MM.1S (cell line): Measurements from ENCODE around the gene MRPL2.

ENCODE experiments used
- DNase-seq: peaks from one replicate; pipeline ENCODE4 v3.0.0-alpha.2; 2015
- H2AFZ ChIP-seq: fragments of 300-600 bp; sonication (generic); 2 replicates; pipeline ENCODE4 v1.6.0; 2016; ENCODE audit warnings: antibody characterized with exemption, low read length
- H3F3A ChIP-seq: fragments of 300-600 bp; sonication (generic); 2 replicates; pipeline ENCODE4 v1.6.1; 2016; ENCODE audit warnings: mild to moderate bottlenecking, antibody characterized with exemption, low read length, moderate library complexity, mixed read lengths; ENCODE audit not compliant: insufficient read depth
- H3K27ac ChIP-seq: fragments of 300-600 bp; sonication (generic); 2 replicates; pipeline ENCODE4 v1.5.1; 2016; ENCODE audit warnings: mild to moderate bottlenecking, low read length
- H3K27me3 ChIP-seq: fragments of 300-600 bp; sonication (generic); replicated peaks from 2 replicates; pipeline ENCODE4 v1.6.0; 2016; ENCODE audit warnings: low read length; ENCODE audit not compliant: insufficient read depth
- H3K36me3 ChIP-seq: fragments of 300-600 bp; sonication (generic); replicated peaks from 2 replicates; pipeline ENCODE4 v1.6.1; 2016; ENCODE audit warnings: mild to moderate bottlenecking, low read length, mixed read lengths; ENCODE audit not compliant: insufficient read depth
- H3K4me1 ChIP-seq: fragments of 300-600 bp; sonication (generic); 2 replicates; pipeline ENCODE4 v1.6.1; 2016; ENCODE audit warnings: low read length, mixed read lengths
- H3K4me2 ChIP-seq: fragments of 300-600 bp; sonication (generic); 2 replicates; pipeline ENCODE4 v1.6.0; 2016; ENCODE audit warnings: low read depth, low read length
- H3K4me3 ChIP-seq: fragments of 300-600 bp; sonication (generic); 2 replicates; pipeline ENCODE4 v1.5.1; 2016; ENCODE audit warnings: low read length, mixed read lengths
- H3K79me2 ChIP-seq: fragments of 300-600 bp; sonication (generic); 2 replicates; pipeline ENCODE4 v1.6.1; 2016; ENCODE audit warnings: mixed run types, low read length, mixed read lengths
- H3K9ac ChIP-seq: fragments of 300-600 bp; sonication (generic); 2 replicates; pipeline ENCODE4 v1.6.1; 2016; ENCODE audit warnings: low read length, mixed read lengths
- H3K9me2 ChIP-seq: fragments of 300-600 bp; sonication (generic); replicated peaks from 2 replicates; pipeline ENCODE4 v1.6.1; 2016; ENCODE audit warnings: mild to moderate bottlenecking, low read length, mixed read lengths; ENCODE audit not compliant: insufficient read depth
- H3K9me3 ChIP-seq: fragments of 300-600 bp; sonication (generic); replicated peaks from 2 replicates; pipeline ENCODE4 v1.6.1; 2016; ENCODE audit warnings: mild to moderate bottlenecking, low read length, mixed read lengths; ENCODE audit not compliant: insufficient read depth
- H4K20me1 ChIP-seq: fragments of 300-600 bp; sonication (generic); 2 replicates; pipeline ENCODE4 v1.6.1; 2016; ENCODE audit warnings: mild to moderate bottlenecking, low read length, moderate library complexity, mixed read lengths; ENCODE audit not compliant: insufficient read depth
- CTCF ChIP-seq: fragments of 300-600 bp; sonication (generic); IDR thresholded peaks from 2 replicates; pipeline ENCODE4 v1.5.1; 2016; ENCODE audit warnings: antibody characterized with exemption, low read length, mixed read lengths
- EZH2 ChIP-seq: fragments of 300-600 bp; sonication (generic); optimal IDR thresholded peaks from 2 replicates; pipeline ENCODE3; 2017; ENCODE audit warnings: low read depth, mild to moderate bottlenecking, antibody characterized with exemption, low read length, mixed read lengths
- EZH2phosphoT487 ChIP-seq: fragments of 300-600 bp; sonication (generic); IDR thresholded peaks from 2 replicates; pipeline ENCODE4 v1.6.1; 2018; ENCODE audit warnings: antibody characterized with exemption, low read length

Gene MRPL2

GRCh38 chr6:43016176-43016942 is 42.9 kb downstream of the MRPL2 start:
- Histone ChIP-seq H3K9me2 (no peaks in the 10 kb centered on the region), H3K27me3 (no peaks in the 10 kb centered on the region), H2AFZ (no peak overlapping the region), H3K4me1 (peaks cover 16% of the 10 kb centered on the region; the same call in 1 of the 2 replicates), H4K20me1 (no peaks in the 10 kb centered on the region), H3K4me3 (no peak overlapping the region), H3K9ac (no peak overlapping the region), H3K9me3 (no peaks in the 10 kb centered on the region), H3F3A (no peaks in the 10 kb centered on the region), H3K4me2 (no peak overlapping the region), H3K27ac (no peak overlapping the region), H3K36me3 (no peaks in the 10 kb centered on the region; the same call in 1 of the 2 replicates), H3K79me2 (peaks cover 66% of the 10 kb centered on the region)
- no peak for DNase-seq
- TF ChIP-seq EZH2: no peak
- no peak for TF ChIP-seq CTCF
- TF ChIP-seq EZH2phosphoT487: no peak

- DNase-seq: no peak
- H3K36me3 ChIP-seq: no peaks in the 10 kb centered on the region; the same call in 1 of the 2 replicates
- H3K4me1 ChIP-seq: peaks cover 9% of the 10 kb centered on the region; the same call in 1 of the 2 replicates
- no peak overlapping the region; the same call in 1 of the 2 replicates for H3K27ac ChIP-seq
- H3K4me2 ChIP-seq: peak overlapping the region; percentile 93
- no peaks in the 10 kb centered on the region for H3K27me3 ChIP-seq
- peak overlapping the region; percentile 78 for H3K9ac ChIP-seq
- peak overlapping the region; percentile 96 for H3K4me3 ChIP-seq
- H3F3A ChIP-seq: no peaks in the 10 kb centered on the region
- H3K9me2 ChIP-seq: no peaks in the 10 kb centered on the region
- H3K9me3 ChIP-seq: no peaks in the 10 kb centered on the region
- no peaks in the 10 kb centered on the region for H4K20me1 ChIP-seq
- peaks cover 58% of the 10 kb centered on the region for H3K79me2 ChIP-seq
- H2AFZ ChIP-seq: peak overlapping the region; percentile 42; the same call in 1 of the 2 replicates
- TF ChIP-seq EZH2 (no peak), EZH2phosphoT487 (no peak), CTCF (no peak)
Observed at GRCh38 chr6:43014434-43014909, 44.8 kb downstream of the MRPL2 start.

GRCh38 chr6:43013843-43014433 is 45.3 kb downstream of the MRPL2 start, which contains the start of the genes KLHDC3 and MEA1:
TSS of gene KLHDC3 (plus strand) at chr6:43014249. CDS start at chr6:43017193, 2,944 bp downstream.
TSS of gene MEA1 (minus strand) at chr6:43013946. CDS start at chr6:43013813, 133 bp downstream.
- no peaks in the 10 kb centered on the region for H3K9me3 ChIP-seq
- peaks cover 58% of the 10 kb centered on the region for H3K79me2 ChIP-seq
- H3K4me2 ChIP-seq: peak within 1 kb of the TSS; percentile 99
- H2AFZ ChIP-seq: peak within 1 kb of the TSS; percentile 97
- peak within 1 kb of the TSS; percentile 84 for H3K9ac ChIP-seq
- peaks cover 9% of the 10 kb centered on the region; the same call in 1 of the 2 replicates for H3K4me1 ChIP-seq
- TF ChIP-seq CTCF (no peak), EZH2phosphoT487 (no peak), EZH2 (no peak)
- H3K27ac ChIP-seq: no peak within 1 kb of the TSS; the same call in 1 of the 2 replicates
- H3K27me3 ChIP-seq: no peaks in the 10 kb centered on the region
- H3K4me3 ChIP-seq: peak within 1 kb of the TSS; percentile 96
- H4K20me1 ChIP-seq: no peaks in the 10 kb centered on the region
- H3K36me3 ChIP-seq: no peaks in the 10 kb centered on the region; the same call in 1 of the 2 replicates
- no peaks in the 10 kb centered on the region for H3K9me2 ChIP-seq
- DNase-seq: peak; percentile 100
- H3F3A ChIP-seq: no peaks in the 10 kb centered on the region
